Psoas muscle (tissue), 8 donors: ENCODE results near the gene PLXDC1. TPM values are rescaled to one million over a fixed set of nuclear protein-coding genes. Genes with fewer than 3 reads are reported as not detected.
A peak's percentile ranks its signal among the peaks of the same experiment; 100 is the strongest.

Experiments used
- ATAC-seq, 4 donors: fragments of 200-7000 bp; cut with Tn5 transposase; one replicate each; pipeline ENCODE4 v1.9.1; 2020; ENCODE audit warnings: moderate library complexity in 3 of 4, mild to moderate bottlenecking in 2 of 4
- DNase-seq, 2 donors: peaks; one replicate each; pipeline ENCODE4 v3.0.0-alpha.2; 2020
- H3K27ac ChIP-seq: fragments of 200-600 bp; one replicate; pipeline ENCODE4 v1.8.0; 2022
- H3K27me3 ChIP-seq, 3 donors: fragments of 200-600 bp in 1 of 3; one replicate each; pipeline versions ENCODE4 v1.6.1 to v1.8.0; 2013 to 2022; ENCODE audit warnings: low read length in 2 of 3, mild to moderate bottlenecking in 2 of 3, moderate library complexity in 1 of 3; ENCODE audit not compliant: insufficient read depth in 3 of 3
- H3K36me3 ChIP-seq, 2 donors: fragments of 200-600 bp in 1 of 2; one replicate each; pipeline versions ENCODE4 v1.6.1 to v1.8.0; 2013 to 2022; ENCODE audit warnings: low read depth in 1 of 2, mild to moderate bottlenecking in 1 of 2, moderate library complexity in 1 of 2; ENCODE audit not compliant: insufficient read depth in 1 of 2
- H3K4me1 ChIP-seq: fragments of 200-600 bp; one replicate; pipeline ENCODE4 v1.8.0; 2022
- H3K4me3 ChIP-seq: fragments of 200-600 bp; one replicate; pipeline ENCODE4 v1.8.0; 2022; ENCODE audit warnings: mild to moderate bottlenecking
- H3K9me3 ChIP-seq: fragments of 200-600 bp; one replicate; pipeline ENCODE4 v1.8.0; 2022
- WGBS, 3 donors: extraction: QIAGEN DNeasy Blood & Tissue Kit; methylation state at CpG; one replicate each; pipeline versions ENCODE4 v1.1.6 to v1.1.7; 2013; 5-methylcytosine and 5-hydroxymethylcytosine counted together
- intact Hi-C, 2 donors: fragments of 100-400 bp; cut with DNase I; formaldehyde crosslinking; loops; one replicate each; pipeline versions ENCODE4 v1.11.0 to v1.14.2; 2022
- polyA plus RNA-seq, 3 donors: library from polyadenylated mRNA; stranded (reverse); fragments of 200-250 nt; gene quantifications; one replicate each; pipeline ENCODE4 v1.2.3, GENCODE V29; 2013
- total RNA-seq, 4 donors: library from RNA; stranded (reverse); fragmentation: NEBNext Ultra II Directional in 2 of 4; extraction: Animal tissue kit (Norgen Biotek cat#: 25700) in 2 of 4; gene quantifications; one replicate each; pipeline versions ENCODE4 v1.2.1 to v1.2.4, GENCODE V29; 2021 to 2023
- TF ChIP-seq, protein P1 (sequence below): fragments of 200-600 bp; IDR thresholded peaks from one replicate; pipeline ENCODE4 v1.8.0; 2022; ENCODE audit warnings: antibody characterized with exemption
- donor health status: healthy with polysubstance abuse.
- donor health status: DM: no; HTN: no; CAD: no; lungs with moderate emphysema.
- donor health status: Bipolar disorder and iron deficiency.
- donor health status: healthy.
- donor health status: DM: yes; HTN: yes; CAD: no.
- donor health status: DM: no; HTN: no; CAD: no.
- donor health status: DM: no; HTN: no; CAD: no.
- donor health status: DM: yes; HTN: yes; CAD: no.

The PLXDC1 gene
- total and polyA plus RNA-seq, 7 donors = 2.3 to 9.2 (median 3.2) TPM

DNA sequence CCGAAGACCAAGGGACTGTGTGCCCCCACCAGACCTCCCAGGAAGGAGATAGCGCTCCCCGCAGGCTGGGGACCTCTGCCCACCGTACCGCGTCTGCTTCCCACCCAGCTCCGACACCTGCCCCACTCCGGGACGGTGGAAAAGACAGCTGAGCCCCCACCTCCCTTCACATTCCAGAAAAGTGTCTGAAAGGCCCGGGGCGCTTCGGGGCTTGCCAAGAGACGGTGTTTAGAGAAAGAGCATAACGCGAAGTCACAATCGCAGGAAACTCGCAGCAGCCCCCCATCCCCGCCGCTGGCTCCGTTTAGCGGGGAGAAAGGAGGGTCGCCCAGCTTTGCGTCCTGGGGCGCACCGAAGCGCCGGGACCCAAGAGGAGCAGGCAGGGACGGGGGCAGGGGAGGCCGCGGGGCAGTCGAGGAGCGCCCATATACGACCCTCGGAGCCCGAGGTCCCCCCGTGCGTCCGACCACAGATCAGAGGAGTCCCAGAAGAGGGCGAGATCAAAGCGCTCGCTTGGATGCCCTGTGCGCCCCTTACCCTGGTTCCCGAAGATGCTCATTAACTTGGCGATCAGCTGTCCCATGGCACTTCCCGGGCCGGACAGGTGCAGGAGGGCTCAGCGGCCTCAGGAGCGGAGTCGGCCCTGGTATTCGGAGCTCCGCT is 13.9 kb upstream of the PLXDC1 start:
- no peak overlapping the region for H3K27ac ChIP-seq
- H3K27me3 ChIP-seq = no peaks in the 10 kb centered on the region
- H3K4me1 ChIP-seq = peaks cover 9% of the 10 kb centered on the region
- 13 to 14% (median 14%) methylated on average over 49 to 51 of the region's 51 CpGs for WGBS, 3 donors
- no peak for DNase-seq
- intact Hi-C loops = loop anchor here in 1 of 2 donors (10.0 kb wide), 1 partner anchor 69 kb away; no protein-coding TSS in a partner anchor
- H3K9me3 ChIP-seq = peaks cover 4% of the 10 kb centered on the region
- peak overlapping the region; percentile 65 for H3K4me3 ChIP-seq
- ATAC-seq = peak; percentile 12 to 55 (median 20)
- H3K36me3 ChIP-seq = no peaks in the 10 kb centered on the region
- TF ChIP-seq, protein P1, sequence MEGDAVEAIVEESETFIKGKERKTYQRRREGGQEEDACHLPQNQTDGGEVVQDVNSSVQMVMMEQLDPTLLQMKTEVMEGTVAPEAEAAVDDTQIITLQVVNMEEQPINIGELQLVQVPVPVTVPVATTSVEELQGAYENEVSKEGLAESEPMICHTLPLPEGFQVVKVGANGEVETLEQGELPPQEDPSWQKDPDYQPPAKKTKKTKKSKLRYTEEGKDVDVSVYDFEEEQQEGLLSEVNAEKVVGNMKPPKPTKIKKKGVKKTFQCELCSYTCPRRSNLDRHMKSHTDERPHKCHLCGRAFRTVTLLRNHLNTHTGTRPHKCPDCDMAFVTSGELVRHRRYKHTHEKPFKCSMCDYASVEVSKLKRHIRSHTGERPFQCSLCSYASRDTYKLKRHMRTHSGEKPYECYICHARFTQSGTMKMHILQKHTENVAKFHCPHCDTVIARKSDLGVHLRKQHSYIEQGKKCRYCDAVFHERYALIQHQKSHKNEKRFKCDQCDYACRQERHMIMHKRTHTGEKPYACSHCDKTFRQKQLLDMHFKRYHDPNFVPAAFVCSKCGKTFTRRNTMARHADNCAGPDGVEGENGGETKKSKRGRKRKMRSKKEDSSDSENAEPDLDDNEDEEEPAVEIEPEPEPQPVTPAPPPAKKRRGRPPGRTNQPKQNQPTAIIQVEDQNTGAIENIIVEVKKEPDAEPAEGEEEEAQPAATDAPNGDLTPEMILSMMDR = no peak

DNA sequence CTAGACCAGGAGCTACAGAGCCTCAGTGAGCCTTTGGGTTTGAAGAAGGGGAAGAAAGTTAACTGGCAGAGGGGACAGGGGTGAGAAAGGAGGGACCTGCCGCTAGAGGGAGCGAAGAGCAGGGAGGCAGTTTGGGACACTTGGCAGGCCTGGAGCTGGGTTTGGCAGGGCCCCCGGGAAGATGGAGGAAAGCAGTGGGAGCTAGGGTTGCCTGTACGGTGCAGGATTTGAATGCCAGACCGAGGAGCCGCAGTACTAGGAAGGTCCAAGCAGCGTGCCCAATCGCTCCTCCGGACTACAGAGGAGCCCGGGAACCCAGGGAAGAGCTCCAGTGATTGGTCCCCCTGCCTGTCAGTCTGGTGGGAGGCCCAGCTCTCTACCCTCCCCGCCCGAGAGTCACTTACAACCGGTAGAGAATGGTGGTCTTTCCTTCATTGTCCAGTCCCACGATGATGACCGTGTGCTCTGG is 13.3 kb upstream of the PLXDC1 start:
- intact Hi-C loops = loop anchor here (1.0 to 10.0 kb wide), 2 partner anchors 70 to 80 kb away; no protein-coding TSS in a partner anchor
- 0 to 1% (median 1%) methylated on average over 15 of the region's 15 CpGs for WGBS, 3 donors

DNA sequence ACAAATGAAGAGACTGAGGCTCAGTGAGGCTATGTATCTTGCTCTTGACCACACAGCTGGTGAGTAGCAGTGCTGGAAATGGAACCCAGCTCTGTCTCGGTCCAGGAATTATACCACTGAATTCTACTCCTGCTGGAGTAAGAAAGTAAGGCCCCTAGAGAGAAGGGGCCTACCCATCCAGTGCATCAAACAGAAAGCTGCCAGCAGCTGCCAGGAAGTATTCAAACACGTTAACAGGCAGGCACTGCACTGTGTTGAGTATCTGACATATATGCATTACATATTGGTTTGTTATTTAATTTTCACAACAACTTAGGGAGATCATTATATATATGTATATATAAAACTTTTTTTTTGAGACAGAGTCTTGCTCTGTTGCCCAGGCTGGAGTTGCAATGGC is 10.5 kb upstream of the PLXDC1 start:
- H3K4me1 ChIP-seq = peaks cover 9% of the 10 kb centered on the region

More for the DNA sequence above, 13.3 kb upstream of the PLXDC1 start:
- H3K4me3 ChIP-seq = peak overlapping the region; percentile 65
- no peaks in the 10 kb centered on the region for H3K36me3 ChIP-seq
- peaks cover 4% of the 10 kb centered on the region for H3K9me3 ChIP-seq
- no peaks in the 10 kb centered on the region for H3K27me3 ChIP-seq
- ATAC-seq = peak; percentile 84 to 91 (median 89)
- H3K4me1 ChIP-seq = peaks cover 9% of the 10 kb centered on the region
- TF ChIP-seq, protein P1 = peak; percentile 79
- no peak overlapping the region for H3K27ac ChIP-seq
- DNase-seq = peak; percentile 93 to 96

DNA sequence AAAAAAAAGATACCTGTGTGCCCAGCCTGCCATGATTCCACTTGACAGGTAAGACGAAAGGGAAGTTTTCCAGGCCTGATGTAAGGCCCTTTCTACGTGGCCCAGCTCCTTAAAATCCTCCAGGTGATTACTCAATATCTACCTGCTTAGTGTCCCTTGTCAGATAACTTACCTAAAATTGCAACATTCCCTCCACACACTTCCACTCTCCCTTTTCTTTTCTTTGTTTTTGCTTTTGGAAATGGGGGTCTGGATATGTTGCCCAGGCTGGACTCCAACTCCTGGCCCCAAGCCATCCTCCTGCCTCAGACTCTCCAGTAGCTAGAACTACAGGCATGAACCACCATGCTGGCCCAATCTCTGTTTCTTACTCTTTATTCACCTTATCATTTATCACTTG is 7.2 kb upstream of the PLXDC1 start:
- intact Hi-C loops = loop anchor here in 1 of 2 donors (10.0 kb wide), 1 partner anchor 294 kb away; no protein-coding TSS in a partner anchor
- TF ChIP-seq, protein P1 = no peak
- H3K27ac ChIP-seq = no peak overlapping the region
- ATAC-seq (no peak), DNase-seq (no peak)
- no peaks in the 10 kb centered on the region for H3K27me3 ChIP-seq
- H3K36me3 ChIP-seq = no peaks in the 10 kb centered on the region
- H3K4me3 ChIP-seq = no peak overlapping the region
- WGBS, 3 donors = 94 to 98% (median 96%) methylated on average over 2 of the region's 2 CpGs
- H3K4me1 ChIP-seq = no peaks in the 10 kb centered on the region
- H3K9me3 ChIP-seq = no peaks in the 10 kb centered on the region

More for the DNA sequence above, 10.5 kb upstream of the PLXDC1 start:
- Histone ChIP-seq H3K9me3 (no peaks in the 10 kb centered on the region), H3K27ac (no peak overlapping the region), H3K36me3 (no peaks in the 10 kb centered on the region), H3K4me3 (no peak overlapping the region), H3K27me3 (no peaks in the 10 kb centered on the region)
- DNase-seq (no peak), ATAC-seq (no peak)
- intact Hi-C loops = loop anchor here in 1 of 2 donors (10.0 kb wide), 1 partner anchor 73 kb away; no protein-coding TSS in a partner anchor
- TF ChIP-seq, protein P1 = no peak
- WGBS, 3 donors = 58 to 60% (median 58%) methylated on average over 2 of the region's 2 CpGs
